HT1080 (cell line): ENCODE measurements around the gene TMED8. TPM values are rescaled to one million over a fixed set of nuclear protein-coding genes. Genes with fewer than 3 reads are reported as not detected.
"Not testable (repeated sequence)": the region's sequence is repeated elsewhere in the genome, so short reads cannot be mapped to it uniquely, and the experiment has no call there.

Experiments
- DNase-seq: peaks from one replicate; pipeline ENCODE4 v3.0.0-alpha.2; 2015; ENCODE audit warnings: low read depth
- total RNA-seq: library from RNA; depleted of rRNA; stranded (reverse); fragments of >200 nt; shearing (Covaris generic); gene quantifications from 2 replicates; pipeline ENCODE4 v1.2.3, GENCODE V29; 2014

The TMED8 gene
- total RNA-seq, 1 experiment from 2014 or later = 13.7 TPM

DNA sequence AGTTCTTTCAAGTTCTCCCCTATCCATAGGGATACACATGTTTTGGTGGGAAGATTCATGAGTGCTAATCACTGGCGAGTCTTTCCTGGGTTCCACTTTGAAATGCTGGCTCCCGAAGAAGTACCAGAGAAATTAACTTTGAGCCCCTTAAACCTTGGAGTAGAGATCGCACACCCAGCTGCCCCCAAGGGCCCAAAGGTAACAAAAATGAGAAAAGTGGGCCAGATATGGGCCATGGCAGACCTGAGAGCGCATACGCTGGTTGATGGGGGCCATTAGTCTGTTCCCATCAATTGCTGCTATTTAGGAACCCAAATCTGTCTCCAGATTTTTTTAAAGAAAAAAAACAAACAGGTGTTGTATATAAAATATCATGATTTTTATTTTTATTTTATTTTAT is 53.9 kb downstream of the TMED8 start:
- DNase-seq = no peak

- no peak for DNase-seq
Measured at GRCh38 chr14:77322250-77322902, 54.5 kb downstream of the TMED8 start.

GRCh38 chr14:77320238-77320935 is 56.5 kb downstream of the TMED8 start, which contains the start of gene POMT2:
Gene POMT2, minus strand, starts transcription at chr14:77320883. Its CDS starts 202 bp downstream, at chr14:77320681.
- peak; percentile 90 for DNase-seq

DNA sequence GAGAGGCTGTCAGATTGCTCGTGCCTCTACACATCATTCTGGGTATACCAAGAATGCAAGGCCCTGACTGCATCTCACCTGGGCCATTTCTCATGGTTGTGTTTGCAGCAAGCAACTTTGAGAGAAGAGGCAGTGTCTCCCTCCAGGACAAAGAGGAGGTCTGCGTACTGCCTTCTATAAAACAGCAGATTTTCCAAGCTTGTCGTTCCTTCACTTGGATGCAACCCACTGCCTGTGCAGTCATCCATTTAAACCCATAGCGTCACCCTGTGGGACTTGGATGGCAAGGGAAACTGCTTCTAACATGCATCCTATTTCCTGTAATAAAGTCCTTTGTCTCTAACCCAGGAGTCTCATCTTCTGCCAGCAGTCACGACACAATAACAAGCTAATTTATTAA is 57.5 kb downstream of the TMED8 start:
- DNase-seq = no peak

DNA sequence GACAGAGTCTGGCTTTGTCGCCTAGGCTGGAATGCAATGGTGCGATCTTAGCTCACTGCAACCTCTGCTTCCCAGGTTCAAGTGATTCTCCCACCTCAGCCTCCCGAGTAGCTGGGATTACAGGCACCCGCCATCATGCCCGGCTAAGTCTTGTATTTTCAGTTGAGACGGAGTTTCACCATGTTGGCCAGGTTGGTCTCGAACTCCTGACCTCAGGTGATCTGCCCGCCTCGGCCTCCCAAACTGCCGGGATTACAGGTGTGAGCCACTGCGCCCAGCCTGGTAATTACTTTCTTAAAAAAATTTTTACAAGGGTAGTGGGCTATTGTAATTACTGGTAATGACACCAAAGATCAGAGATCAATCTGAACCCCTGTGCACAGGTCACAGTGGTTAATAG is 58.1 kb downstream of the TMED8 start:
- DNase-seq = not testable (repeated sequence)

DNA sequence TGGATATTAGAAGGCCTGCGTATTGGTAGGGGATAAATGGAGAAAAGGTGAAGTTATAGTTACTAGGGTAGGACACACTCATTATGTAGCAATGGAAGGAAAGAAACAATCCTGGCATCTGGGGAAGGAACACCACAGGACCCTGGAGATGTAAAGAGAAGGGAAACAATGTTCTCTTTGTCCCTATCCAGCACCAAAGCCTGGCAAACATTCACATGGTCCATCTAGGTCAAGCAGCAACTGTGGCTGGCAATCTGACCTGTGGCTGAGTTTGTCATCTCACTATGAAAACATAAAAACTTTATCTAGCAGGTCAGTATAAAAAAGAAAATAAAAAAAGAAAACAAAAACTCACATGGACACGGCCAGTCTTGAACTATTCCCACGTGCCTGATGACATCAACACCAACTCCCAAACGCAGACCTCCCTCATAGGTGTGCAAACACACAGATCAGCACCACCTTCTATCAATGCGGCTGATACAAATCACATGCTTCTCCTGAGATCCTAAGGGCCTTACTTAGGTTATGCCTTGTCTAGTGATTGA is 58.8 kb downstream of the TMED8 start:
- DNase-seq = peak; percentile 38

GRCh38 chr14:77316872-77317301 is 60.0 kb downstream of the TMED8 start:
- no peak for DNase-seq

GRCh38 chr14:77316195-77316505 is 60.7 kb downstream of the TMED8 start:
- no peak for DNase-seq

DNA sequence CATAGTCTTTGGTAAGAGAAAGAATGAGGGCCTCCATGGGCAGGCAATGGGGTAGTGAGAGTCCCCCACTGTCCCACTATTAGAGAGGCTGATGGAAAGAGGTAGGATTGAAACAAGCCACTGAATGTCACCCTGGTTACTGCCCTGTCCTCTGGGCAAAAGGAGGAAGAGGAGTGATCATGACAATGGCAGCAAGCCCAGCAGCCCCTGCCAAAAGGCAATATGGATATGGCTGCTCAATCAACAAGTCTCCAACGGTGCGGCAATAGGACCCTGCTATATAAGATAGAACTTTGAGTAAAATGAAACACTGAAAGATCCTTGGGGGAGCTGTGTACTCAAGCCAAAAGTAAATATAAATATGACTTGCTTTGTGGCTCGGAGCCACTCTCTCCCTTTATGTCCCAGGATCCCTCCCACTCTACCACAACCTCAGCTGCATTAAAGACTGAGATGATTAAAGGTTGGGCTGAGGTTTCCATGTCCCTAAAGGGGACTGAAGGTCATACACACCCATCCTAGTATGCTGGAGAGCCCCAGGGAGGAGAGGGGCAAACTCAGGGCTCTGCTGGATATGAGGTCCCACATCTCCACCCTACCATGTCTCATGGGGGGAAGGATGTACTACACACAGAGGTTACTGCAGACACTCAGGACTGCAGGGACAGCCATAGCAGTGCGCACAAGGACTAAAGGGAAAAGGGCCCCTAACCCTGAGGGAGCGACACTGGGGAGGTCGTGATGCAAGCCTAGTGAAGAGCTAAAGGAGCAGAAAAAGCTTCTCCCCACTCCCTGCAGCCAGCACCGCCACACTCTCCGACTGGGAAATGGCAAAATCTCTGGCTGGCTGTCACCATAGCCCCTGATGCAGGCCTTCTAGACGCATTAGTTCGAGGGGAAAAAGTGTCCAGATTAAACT is 62.1 kb downstream of the TMED8 start:
- no peak for DNase-seq

DNA sequence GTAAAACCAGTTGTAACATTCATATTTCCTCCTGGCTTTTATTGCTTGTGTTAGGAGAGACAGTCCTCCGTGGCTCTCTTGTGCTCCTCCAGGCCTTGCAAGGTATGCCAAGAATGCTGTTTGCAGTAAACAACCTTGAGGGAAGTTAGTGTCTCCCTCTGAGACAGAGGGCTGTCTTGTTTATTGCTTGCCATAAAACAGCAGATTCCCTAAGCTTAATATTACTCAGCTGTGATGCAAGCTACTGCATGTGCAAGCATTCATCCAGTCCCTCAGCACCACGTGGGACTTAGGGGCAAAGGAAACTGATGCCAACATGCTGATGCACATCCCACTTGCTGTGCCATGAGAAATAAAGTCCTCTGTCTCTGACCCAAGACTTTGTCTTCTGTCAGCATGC is 62.9 kb downstream of the TMED8 start:
- DNase-seq = peak; percentile 62

GRCh38 chr14:77313371-77313770 is 63.5 kb downstream of the TMED8 start:
- DNase-seq = no peak

- no peak for DNase-seq
Measured at GRCh38 chr14:77311217-77311616, 65.7 kb downstream of the TMED8 start.

GRCh38 chr14:77310026-77310425 is 66.9 kb downstream of the TMED8 start:
- no peak for DNase-seq

GRCh38 chr14:77309131-77309530 is 67.8 kb downstream of the TMED8 start:
- no peak for DNase-seq

GRCh38 chr14:77306851-77307496 is 69.9 kb downstream of the TMED8 start:
- DNase-seq = no peak

DNA sequence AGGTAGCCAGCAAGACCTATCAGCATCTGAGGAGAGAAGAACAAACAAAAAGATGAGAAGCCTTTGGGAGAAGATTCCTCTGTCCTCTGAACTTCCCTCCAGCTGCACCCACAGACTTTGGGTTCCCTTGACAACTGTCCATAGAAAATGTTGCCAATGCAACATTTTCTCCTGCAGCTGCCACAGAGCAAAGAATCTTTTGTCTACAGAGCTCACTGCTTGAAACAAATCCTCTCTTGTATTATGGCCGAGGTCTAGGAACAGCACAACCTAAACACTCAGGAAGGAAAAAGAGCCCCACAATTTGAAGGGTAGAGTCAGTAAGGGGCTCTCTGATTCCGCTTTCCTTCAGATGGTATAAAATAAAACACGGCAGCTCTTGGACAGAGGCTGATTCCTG is 70.5 kb downstream of the TMED8 start:
- DNase-seq = no peak

DNA sequence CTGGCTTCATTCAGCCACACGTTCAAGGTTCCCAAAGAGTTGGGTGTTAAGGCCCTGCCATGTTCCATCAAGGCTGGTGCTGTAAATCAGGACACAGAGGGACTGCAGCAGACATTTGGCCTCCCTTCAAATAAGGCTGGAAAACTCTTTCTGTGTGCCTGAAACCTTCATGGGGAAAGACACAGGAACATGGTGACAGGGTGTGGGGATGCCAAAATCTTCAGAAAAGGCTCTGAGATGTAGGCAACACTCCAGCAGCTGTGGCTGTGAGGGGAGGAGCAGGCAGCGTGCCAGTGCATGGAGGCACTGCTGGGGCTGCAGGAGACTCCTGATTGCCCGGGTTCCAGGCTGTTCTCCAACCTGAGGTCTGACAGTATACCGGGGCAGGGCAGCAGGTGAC is 71.2 kb downstream of the TMED8 start:
- DNase-seq = no peak

DNA sequence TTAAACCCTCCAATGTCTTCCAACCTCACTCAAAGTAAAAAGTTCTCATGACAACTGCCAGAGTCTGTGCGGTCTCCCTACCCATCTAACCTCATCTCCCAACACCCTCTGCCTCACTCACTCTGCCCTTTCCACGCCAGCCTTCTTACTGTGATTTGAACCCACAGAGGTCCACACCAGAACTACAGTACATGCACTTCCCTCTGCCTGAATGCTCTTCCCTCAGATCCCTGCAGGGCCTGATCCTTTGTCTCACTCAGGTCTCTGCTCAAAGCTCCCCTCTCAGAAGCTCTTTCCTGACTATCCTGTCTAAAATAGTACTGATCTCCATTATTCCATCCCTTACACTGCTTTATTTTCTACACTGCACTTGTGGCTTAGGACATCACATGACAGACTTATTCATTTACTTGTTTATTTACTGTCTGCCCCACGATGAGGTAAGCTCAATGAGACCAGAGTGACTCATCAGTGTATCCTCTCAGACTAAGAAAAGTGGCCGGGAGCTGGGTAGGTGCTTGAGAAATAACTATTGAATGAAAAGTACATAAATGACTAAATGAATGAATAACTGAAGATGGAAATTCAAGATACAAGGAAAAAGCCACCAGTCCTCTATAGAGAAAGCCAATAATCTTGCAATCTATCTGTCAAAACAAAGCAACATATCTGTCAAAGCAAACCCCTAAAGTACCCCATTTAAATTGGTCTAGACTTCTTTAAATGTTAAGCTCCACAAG is 73.3 kb downstream of the TMED8 start:
- peak; percentile 95 for DNase-seq

DNA sequence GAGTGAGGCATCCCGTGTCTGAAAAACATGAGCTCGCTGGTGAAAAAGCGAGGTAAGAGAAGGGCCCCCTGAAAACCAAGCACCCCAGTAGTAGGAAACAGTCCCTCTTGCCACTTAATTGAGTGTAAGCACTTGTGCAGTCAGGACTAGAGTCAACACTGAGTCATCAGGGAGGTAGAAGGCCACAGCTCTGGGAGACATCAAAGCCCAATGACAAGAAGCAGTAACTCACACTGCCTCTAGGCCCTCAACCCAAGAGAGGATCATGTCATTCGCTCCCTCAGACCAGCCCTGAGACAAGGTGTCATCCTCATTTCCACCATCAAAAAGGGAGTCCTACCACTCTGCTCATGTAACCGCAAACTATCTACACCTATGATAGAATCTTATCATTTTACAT is 74.0 kb downstream of the TMED8 start:
- peak; percentile 81 for DNase-seq

GRCh38 chr14:77301103-77301502 is 75.8 kb downstream of the TMED8 start:
- DNase-seq = peak; percentile 61

- DNase-seq = no peak
Measured at GRCh38 chr14:77299771-77300170, 77.1 kb downstream of the TMED8 start.
